K562 (cell line): ENCODE measurements around the gene ADM2. TPM values are rescaled to one million over a fixed set of nuclear protein-coding genes. Genes with fewer than 3 reads are reported as not detected.

ENCODE experiments used
- ATAC-seq: fragments of 200-7000 bp; cut with Tn5 transposase; 3 replicates; pipeline ENCODE4 v1.9.1; 2020; ENCODE audit warnings: moderate library complexity
- BruUV-seq: library from RNA; stranded (reverse); fragments of 400-500 nt; replicated peaks from 2 replicates; lab custom pipeline; 2021; lab: Mats Ljungman, UMichigan
- CTCF ChIA-PET: fragments of 300-600 bp; formaldehyde crosslinking; extraction: SDS; loops from one replicate; lab custom pipeline; 2021; ENCODE audit warnings: low intra/inter-chr PET ratio; lab: Yijun Ruan, JAX
- POLR2A ChIA-PET: fragments of 300-600, 350-650 bp; sonication (Branson Sonifier 250); formaldehyde crosslinking; extraction: SDS; loops from one replicate; lab custom pipeline; 2021; ENCODE audit warnings: antibody characterized with exemption, inconsistent platforms; lab: Yijun Ruan, JAX
- DNase-seq, 4 experiments: peaks; one replicate each; pipeline versions ENCODE4 v3.0.0 to v3.0.0-alpha.2; 2011 to 2018; ENCODE audit warnings: low spot score in 3 of 4, mixed read lengths in 3 of 4; ENCODE audit errors: extremely low read depth in 1 of 4
- FAIRE-seq: peaks from 2 replicates; lab custom pipeline; 2011; peaks lifted over from hg19 to GRCh38; lab: Jason Lieb, UNC
- H2AFZ ChIP-seq: 2 replicates; pipeline ENCODE4 v1.6.0; 2011; ENCODE audit warnings: low read depth, low read length, control low read depth, inconsistent platforms
- H3K27ac ChIP-seq: fragments of 200-600 bp; 3 replicates; pipeline ENCODE4 v1.8.0; 2011; ENCODE audit warnings: low read depth, mild to moderate bottlenecking, control low read depth, inconsistent platforms, low read length, moderate library complexity, mixed read lengths; ENCODE audit errors: extremely low read depth
- H3K27me3 ChIP-seq, 2 experiments: fragments of 300-600 bp in 1 of 2; 2 replicates in 1 of 2; 3 replicates in 1 of 2; pipeline versions ENCODE4 v1.6.0 to v1.8.0; 2011; ENCODE audit warnings: inconsistent platforms in 2 of 2, low read length in 2 of 2, mild to moderate bottlenecking in 1 of 2, mixed read lengths in 1 of 2, moderate library complexity in 1 of 2; ENCODE audit not compliant: control insufficient read depth in 2 of 2, insufficient read depth in 2 of 2
- H3K36me3 ChIP-seq: fragments of 300-600 bp; 3 replicates; pipeline ENCODE4 v1.8.0; 2011; ENCODE audit warnings: mild to moderate bottlenecking, low read length, inconsistent platforms; ENCODE audit not compliant: control insufficient read depth, insufficient read depth
- H3K4me1 ChIP-seq, 2 experiments: fragments of 200-600 bp in 1 of 2; replicated peaks in 1 of 2; 2 replicates in 1 of 2; 3 replicates in 1 of 2; pipeline versions ENCODE4 v1.5.1 to v1.8.0; 2011; ENCODE audit warnings: inconsistent platforms in 2 of 2, low read length in 2 of 2, mild to moderate bottlenecking in 1 of 2, mixed read lengths in 1 of 2, moderate library complexity in 1 of 2; ENCODE audit not compliant: control insufficient read depth in 2 of 2, insufficient read depth in 2 of 2
- H3K4me2 ChIP-seq: 2 replicates; pipeline ENCODE4 v1.6.1; 2011; ENCODE audit warnings: low read length, control low read depth, inconsistent platforms, mixed read lengths; ENCODE audit not compliant: insufficient read depth
- H3K4me3 ChIP-seq: fragments of 200-600 bp; sonication (generic), shearing (Covaris generic); 2 replicates; pipeline ENCODE4 v1.5.1; 2016; ENCODE audit warnings: control low read depth, inconsistent platforms
- H3K79me2 ChIP-seq: fragments of 200-600 bp; 3 replicates; pipeline ENCODE4 v1.8.0; 2011; ENCODE audit warnings: low read length, inconsistent platforms; ENCODE audit not compliant: control insufficient read depth, insufficient read depth
- H3K9ac ChIP-seq, 2 experiments: 2 replicates each; pipeline versions ENCODE4 v1.6.0 to v1.6.1; 2011; ENCODE audit warnings: low read depth in 2 of 2, low read length in 2 of 2, control low read depth in 1 of 2, inconsistent platforms in 1 of 2, mild to moderate bottlenecking in 1 of 2, mixed read lengths in 1 of 2; ENCODE audit not compliant: insufficient read depth in 1 of 2
- H3K9me1 ChIP-seq: one replicate; pipeline ENCODE4 v1.6.0; 2011; ENCODE audit warnings: inconsistent platforms, mild to moderate bottlenecking, low read length, moderate library complexity; ENCODE audit not compliant: control insufficient read depth, insufficient read depth
- H3K9me3 ChIP-seq: replicated peaks from 2 replicates; pipeline ENCODE4 v1.5.1; 2011; ENCODE audit warnings: low read depth, low read length, inconsistent platforms; ENCODE audit not compliant: control insufficient read depth, insufficient read depth
- H4K20me1 ChIP-seq: replicated peaks from 2 replicates; pipeline ENCODE4 v1.6.1; 2011; ENCODE audit warnings: low read length, inconsistent platforms, mixed read lengths; ENCODE audit not compliant: control insufficient read depth, insufficient read depth
- ADNP ChIP-seq: fragments of 200-800 bp; sonication (Bioruptor generic); IDR thresholded peaks from 2 replicates; pipeline ENCODE4 v1.6.1; 2016; ENCODE audit warnings: missing genetic modification characterization, missing compliant biosample characterization
- ILK ChIP-seq: fragments of 450-650 bp; IDR thresholded peaks from 2 replicates; pipeline ENCODE4 v1.6.1; 2016; ENCODE audit warnings: missing genetic modification characterization, low read depth, mild to moderate bottlenecking, missing compliant biosample characterization, moderate library complexity, borderline replicate concordance
- JUN ChIP-seq, 2 experiments: sonication (generic) in 1 of 2; formaldehyde crosslinking in 1 of 2; IDR thresholded peaks; 2 replicates each; pipeline versions ENCODE4 v1.6.1 to v1.8.0; 2012 to 2022; ENCODE audit warnings: borderline replicate concordance in 2 of 2, mild to moderate bottlenecking in 2 of 2, improper control_type of control experiment in 1 of 2, low read depth in 1 of 2, low read length in 1 of 2, missing genetic modification reagents in 1 of 2
- KHSRP ChIP-seq: fragments of 450-650 bp; IDR thresholded peaks from 2 replicates; pipeline ENCODE4 v1.6.1; 2017
- POLR2H ChIP-seq: IDR thresholded peaks from 2 replicates; pipeline ENCODE4 v1.6.1; 2016; ENCODE audit warnings: missing genetic modification characterization, low read depth, mild to moderate bottlenecking, control low read depth, missing compliant biosample characterization, moderate library complexity
- PRDM10 ChIP-seq: fragments of 450-650 bp; IDR thresholded peaks from 2 replicates; pipeline ENCODE4 v1.6.1; 2018; ENCODE audit not compliant: partially characterized antibody
- RB1 ChIP-seq: fragments of 450-650 bp; IDR thresholded peaks from 2 replicates; pipeline ENCODE4 v1.6.1; 2017; ENCODE audit warnings: low read depth, mild to moderate bottlenecking
- SRSF7 ChIP-seq: fragments of 200-400 bp; formaldehyde crosslinking; optimal IDR thresholded peaks from 2 replicates; pipeline ENCODE3; 2017; ENCODE audit warnings: mild to moderate bottlenecking, low read depth, low read length
- ZFX ChIP-seq: sonication (generic); formaldehyde crosslinking; IDR thresholded peaks from 2 replicates; pipeline ENCODE4 v1.8.0; 2022; ENCODE audit warnings: mild to moderate bottlenecking, missing genetic modification reagents, moderate library complexity
- ZKSCAN8 ChIP-seq: fragments of 200-800 bp; sonication (Bioruptor generic); IDR thresholded peaks from 2 replicates; pipeline ENCODE4 v1.6.1; 2016; ENCODE audit warnings: missing genetic modification characterization, missing compliant biosample characterization
- WGBS: fragments of 100-300 bp; shearing (Covaris generic); methylation state at CpG from one replicate; pipeline ENCODE4 v1.1.6; 2016; ENCODE audit warnings: low coverage, mixed read lengths; ENCODE audit not compliant: insufficient coverage; ENCODE audit errors: missing lambda C conversion rate; 5-methylcytosine and 5-hydroxymethylcytosine counted together
- in situ Hi-C: fragments of 300-500 bp; cut with MboI; formaldehyde crosslinking; loops from 4 replicates; pipeline ENCODE4 v1.15.0; 2018; ENCODE audit warnings: inconsistent platforms, mixed read lengths
- intact Hi-C: fragments of 100-400 bp; cut with micrococcal nuclease; formaldehyde crosslinking; loops from 2 replicates; pipeline ENCODE4 v1.14.2; 2022
- polyA plus RNA-seq, 8 experiments: library from polyadenylated mRNA; depleted of rRNA in 4 of 8; stranded (reverse) in 5 of 8; unstranded in 3 of 8; fragments of >200 nt; fragmentation: Nextera tagmentation in 2 of 8; fragmentation: Illumina TruSeq in 1 of 8; extraction: Ambion mirVana in 2 of 8; extraction: Trizol in 1 of 8; gene quantifications; 2 replicates each; pipeline versions ENCODE4 v1.2.1 to v1.2.3, GENCODE V29; 2011 to 2014; ENCODE audit warnings: inconsistent platforms in 1 of 8, missing spikeins in 1 of 8
- total RNA-seq, 7 experiments: library from RNA; depleted of rRNA in 6 of 7; stranded (reverse); fragments of >200 nt in 6 of 7; fragmentation: Illumina TruSeq in 2 of 7; extraction: Trizol in 2 of 7; gene quantifications; 2 replicates each; pipeline versions ENCODE4 v1.2.1 to v1.2.3, GENCODE V29; 2011 to 2021; ENCODE audit warnings: low replicate concordance in 1 of 7
- TF ChIP-seq, protein P1 (sequence below): sonication (generic); formaldehyde crosslinking; IDR thresholded peaks from 2 replicates; pipeline ENCODE4 v1.8.0; 2023; ENCODE audit warnings: mild to moderate bottlenecking, missing genetic modification reagents
- TF ChIP-seq, protein P2 (sequence below): fragments of 250-450 bp; sonication (Bioruptor Pico); IDR thresholded peaks from 2 replicates; pipeline ENCODE4 v1.8.0; 2022; ENCODE audit warnings: moderate library complexity, mild to moderate bottlenecking, inconsistent platforms

ADM2 gene
- total and polyA plus RNA-seq, 9 of the 15 experiments (the other 6 are each of a cell fraction or from before 2014, with no cell fraction given), result 0.11 to 5.1 (median 0.38) TPM

- FAIRE-seq (no peak), ATAC-seq (no peak), DNase-seq (no peak)
- Histone ChIP-seq H3K27me3 (no peaks in the 10 kb centered on the region), H3K27ac (no peak overlapping the region), H3K79me2 (no peaks in the 10 kb centered on the region), H3K4me1 (peaks cover 19 to 35% of the 10 kb centered on the region in 2 experiments; a peak in 4 of 5 replicates), H3K9me3 (0 out of 2 replicates have a peak, but pooled peaks cover 2% of the 10 kb centered on the region), H3K4me3 (no peak overlapping the region), H2AFZ (no peak overlapping the region), H3K9me1 (no peaks in the 10 kb centered on the region), H4K20me1 (no peaks in the 10 kb centered on the region), H3K4me2 (no peak overlapping the region), H3K9ac (no peak overlapping the region), H3K36me3 (no peaks in the 10 kb centered on the region)
- CTCF ChIA-PET, result no interaction called here
- in situ Hi-C loops (no loop called here), intact Hi-C loops (no loop called here)
- POLR2A ChIA-PET, result interaction anchor here (0.5 kb wide), 1 partner anchor 704 kb away, joined by 3 read pairs; no protein-coding TSS in a partner anchor
- WGBS, result 71% methylated on average over 6 of the region's 8 CpGs
- no TSS peak for BruUV-seq
- TF ChIP-seq ZKSCAN8 (no peak), SRSF7 (no peak), ADNP (tag) (no peak), ILK (no peak), KHSRP (no peak), PRDM10 (no peak), ZFX (no peak), RB1 (no peak), POLR2H (tag) (no peak), JUN (IDR thresholded peaks at IDR 0.05; ENCODE audit: borderline replicate concordance, low read depth, low read length) (no peak), JUN (CRISPR knock-in tag; IDR thresholded peaks at IDR 0.05; ENCODE audit: borderline replicate concordance) (no peak)
- TF ChIP-seq, protein P1, sequence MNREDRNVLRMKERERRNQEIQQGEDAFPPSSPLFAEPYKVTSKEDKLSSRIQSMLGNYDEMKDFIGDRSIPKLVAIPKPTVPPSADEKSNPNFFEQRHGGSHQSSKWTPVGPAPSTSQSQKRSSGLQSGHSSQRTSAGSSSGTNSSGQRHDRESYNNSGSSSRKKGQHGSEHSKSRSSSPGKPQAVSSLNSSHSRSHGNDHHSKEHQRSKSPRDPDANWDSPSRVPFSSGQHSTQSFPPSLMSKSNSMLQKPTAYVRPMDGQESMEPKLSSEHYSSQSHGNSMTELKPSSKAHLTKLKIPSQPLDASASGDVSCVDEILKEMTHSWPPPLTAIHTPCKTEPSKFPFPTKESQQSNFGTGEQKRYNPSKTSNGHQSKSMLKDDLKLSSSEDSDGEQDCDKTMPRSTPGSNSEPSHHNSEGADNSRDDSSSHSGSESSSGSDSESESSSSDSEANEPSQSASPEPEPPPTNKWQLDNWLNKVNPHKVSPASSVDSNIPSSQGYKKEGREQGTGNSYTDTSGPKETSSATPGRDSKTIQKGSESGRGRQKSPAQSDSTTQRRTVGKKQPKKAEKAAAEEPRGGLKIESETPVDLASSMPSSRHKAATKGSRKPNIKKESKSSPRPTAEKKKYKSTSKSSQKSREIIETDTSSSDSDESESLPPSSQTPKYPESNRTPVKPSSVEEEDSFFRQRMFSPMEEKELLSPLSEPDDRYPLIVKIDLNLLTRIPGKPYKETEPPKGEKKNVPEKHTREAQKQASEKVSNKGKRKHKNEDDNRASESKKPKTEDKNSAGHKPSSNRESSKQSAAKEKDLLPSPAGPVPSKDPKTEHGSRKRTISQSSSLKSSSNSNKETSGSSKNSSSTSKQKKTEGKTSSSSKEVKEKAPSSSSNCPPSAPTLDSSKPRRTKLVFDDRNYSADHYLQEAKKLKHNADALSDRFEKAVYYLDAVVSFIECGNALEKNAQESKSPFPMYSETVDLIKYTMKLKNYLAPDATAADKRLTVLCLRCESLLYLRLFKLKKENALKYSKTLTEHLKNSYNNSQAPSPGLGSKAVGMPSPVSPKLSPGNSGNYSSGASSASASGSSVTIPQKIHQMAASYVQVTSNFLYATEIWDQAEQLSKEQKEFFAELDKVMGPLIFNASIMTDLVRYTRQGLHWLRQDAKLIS (CRISPR knock-in tag), result no peak
- TF ChIP-seq, protein P2, sequence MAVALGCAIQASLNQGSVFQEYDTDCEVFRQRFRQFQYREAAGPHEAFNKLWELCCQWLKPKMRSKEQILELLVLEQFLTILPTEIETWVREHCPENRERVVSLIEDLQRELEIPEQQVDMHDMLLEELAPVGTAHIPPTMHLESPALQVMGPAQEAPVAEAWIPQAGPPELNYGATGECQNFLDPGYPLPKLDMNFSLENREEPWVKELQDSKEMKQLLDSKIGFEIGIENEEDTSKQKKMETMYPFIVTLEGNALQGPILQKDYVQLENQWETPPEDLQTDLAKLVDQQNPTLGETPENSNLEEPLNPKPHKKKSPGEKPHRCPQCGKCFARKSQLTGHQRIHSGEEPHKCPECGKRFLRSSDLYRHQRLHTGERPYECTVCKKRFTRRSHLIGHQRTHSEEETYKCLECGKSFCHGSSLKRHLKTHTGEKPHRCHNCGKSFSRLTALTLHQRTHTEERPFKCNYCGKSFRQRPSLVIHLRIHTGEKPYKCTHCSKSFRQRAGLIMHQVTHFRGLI (CRISPR knock-in tag), result no peak
Observed at GRCh38 chr22:50535113-50535512, 53.8 kb downstream of the ADM2 start.
